Ishikawa (cell line): ENCODE data around the gene ASTN1.

Experiments used
- CEBPB ChIP-seq: IDR thresholded peaks from 2 replicates; pipeline ENCODE4 v1.6.1; 2012
- CREB1 ChIP-seq: IDR thresholded peaks from 2 replicates; pipeline ENCODE4 v1.6.1; 2012; ENCODE audit warnings: low read depth
- EGR1 ChIP-seq: IDR thresholded peaks from 2 replicates; pipeline ENCODE4 v1.6.1; 2012
- EP300 ChIP-seq: IDR thresholded peaks from 2 replicates; pipeline ENCODE4 v1.6.1; 2012; ENCODE audit warnings: borderline replicate concordance
- FOXM1 ChIP-seq: IDR thresholded peaks from 2 replicates; pipeline ENCODE4 v1.6.1; 2012; ENCODE audit warnings: low read depth, borderline replicate concordance
- NFIC ChIP-seq: IDR thresholded peaks from 2 replicates; pipeline ENCODE4 v1.6.1; 2012
- REST ChIP-seq: IDR thresholded peaks from 2 replicates; pipeline ENCODE4 v1.6.1; 2012; ENCODE audit warnings: low read depth, mild to moderate bottlenecking
- TAF1 ChIP-seq: IDR thresholded peaks from 2 replicates; pipeline ENCODE4 v1.6.1; 2012; ENCODE audit warnings: low read depth, mild to moderate bottlenecking
- TCF12 ChIP-seq: IDR thresholded peaks from 2 replicates; pipeline ENCODE4 v1.6.1; 2012; ENCODE audit warnings: low read depth
- TEAD4 ChIP-seq: IDR thresholded peaks from 2 replicates; pipeline ENCODE4 v1.6.1; 2012
- YY1 ChIP-seq: IDR thresholded peaks from 2 replicates; pipeline ENCODE4 v1.6.1; 2012; ENCODE audit warnings: low read depth
- ZBTB7A ChIP-seq: IDR thresholded peaks from 2 replicates; pipeline ENCODE4 v1.6.1; 2012; ENCODE audit warnings: low read depth
- TF ChIP-seq, protein P1 (sequence below): IDR thresholded peaks from 2 replicates; pipeline ENCODE4 v1.6.1; 2012
- TF ChIP-seq, protein P2 (sequence below): IDR thresholded peaks from 2 replicates; pipeline ENCODE4 v1.6.1; 2012

GRCh38 chr1:177181280-177181630 is 16.7 kb upstream of the ASTN1 start:
- TF ChIP-seq, protein P1, sequence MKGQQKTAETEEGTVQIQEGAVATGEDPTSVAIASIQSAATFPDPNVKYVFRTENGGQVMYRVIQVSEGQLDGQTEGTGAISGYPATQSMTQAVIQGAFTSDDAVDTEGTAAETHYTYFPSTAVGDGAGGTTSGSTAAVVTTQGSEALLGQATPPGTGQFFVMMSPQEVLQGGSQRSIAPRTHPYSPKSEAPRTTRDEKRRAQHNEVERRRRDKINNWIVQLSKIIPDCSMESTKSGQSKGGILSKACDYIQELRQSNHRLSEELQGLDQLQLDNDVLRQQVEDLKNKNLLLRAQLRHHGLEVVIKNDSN, result no peak
- TF ChIP-seq CEBPB, result no peak
- no peak for TF ChIP-seq EP300
- TF ChIP-seq, protein P2, sequence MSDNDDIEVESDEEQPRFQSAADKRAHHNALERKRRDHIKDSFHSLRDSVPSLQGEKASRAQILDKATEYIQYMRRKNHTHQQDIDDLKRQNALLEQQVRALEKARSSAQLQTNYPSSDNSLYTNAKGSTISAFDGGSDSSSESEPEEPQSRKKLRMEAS, result no peak
- no peak for TF ChIP-seq FOXM1
- no peak for TF ChIP-seq CREB1
- no peak for TF ChIP-seq ZBTB7A
- no peak for TF ChIP-seq TCF12
- no peak for TF ChIP-seq TAF1
- TF ChIP-seq TEAD4, result no peak
- no peak for TF ChIP-seq EGR1
- no peak for TF ChIP-seq YY1
- no peak for TF ChIP-seq REST
- no peak for TF ChIP-seq NFIC
